ENCODE data around the gene OR2V1.
"Not testable (repeated sequence)": the region's sequence is repeated elsewhere in the genome, so short reads cannot be mapped to it uniquely, and the experiment has no call there.

The OR2V1 gene, protein sequence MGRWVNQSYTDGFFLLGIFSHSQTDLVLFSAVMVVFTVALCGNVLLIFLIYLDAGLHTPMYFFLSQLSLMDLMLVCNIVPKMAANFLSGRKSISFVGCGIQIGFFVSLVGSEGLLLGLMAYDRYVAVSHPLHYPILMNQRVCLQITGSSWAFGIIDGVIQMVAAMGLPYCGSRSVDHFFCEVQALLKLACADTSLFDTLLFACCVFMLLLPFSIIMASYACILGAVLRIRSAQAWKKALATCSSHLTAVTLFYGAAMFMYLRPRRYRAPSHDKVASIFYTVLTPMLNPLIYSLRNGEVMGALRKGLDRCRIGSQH

GRCh38 chr5:181130832-181131496 lies at the start of gene OR2V1:
OR2V1 (minus strand) TSS chr5:181131169; CDS start chr5:181125304, 5,865 bp downstream.
- no peak for DNase-seq

DNA sequence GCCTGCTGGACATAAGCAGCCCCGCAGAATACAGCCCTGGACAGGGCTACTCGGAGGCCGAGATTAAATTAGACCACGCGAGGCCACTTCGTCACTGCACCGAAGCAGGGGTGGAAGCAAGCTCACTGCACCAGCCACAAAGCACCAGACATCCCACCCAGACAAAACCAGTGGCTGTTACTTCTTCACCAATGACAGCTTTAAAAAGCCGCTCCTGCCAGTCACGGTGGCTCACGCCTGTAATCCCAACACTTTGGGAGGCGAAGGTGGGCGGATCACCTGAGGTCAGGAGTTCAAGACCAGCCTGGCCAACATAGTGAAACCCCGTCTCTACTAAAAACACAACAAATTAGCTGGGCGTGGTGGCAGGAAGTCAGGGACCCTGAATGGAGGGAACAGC lies 46.6 kb upstream of the OR2V1 start:
- DNase-seq, result not testable (repeated sequence)

DNA sequence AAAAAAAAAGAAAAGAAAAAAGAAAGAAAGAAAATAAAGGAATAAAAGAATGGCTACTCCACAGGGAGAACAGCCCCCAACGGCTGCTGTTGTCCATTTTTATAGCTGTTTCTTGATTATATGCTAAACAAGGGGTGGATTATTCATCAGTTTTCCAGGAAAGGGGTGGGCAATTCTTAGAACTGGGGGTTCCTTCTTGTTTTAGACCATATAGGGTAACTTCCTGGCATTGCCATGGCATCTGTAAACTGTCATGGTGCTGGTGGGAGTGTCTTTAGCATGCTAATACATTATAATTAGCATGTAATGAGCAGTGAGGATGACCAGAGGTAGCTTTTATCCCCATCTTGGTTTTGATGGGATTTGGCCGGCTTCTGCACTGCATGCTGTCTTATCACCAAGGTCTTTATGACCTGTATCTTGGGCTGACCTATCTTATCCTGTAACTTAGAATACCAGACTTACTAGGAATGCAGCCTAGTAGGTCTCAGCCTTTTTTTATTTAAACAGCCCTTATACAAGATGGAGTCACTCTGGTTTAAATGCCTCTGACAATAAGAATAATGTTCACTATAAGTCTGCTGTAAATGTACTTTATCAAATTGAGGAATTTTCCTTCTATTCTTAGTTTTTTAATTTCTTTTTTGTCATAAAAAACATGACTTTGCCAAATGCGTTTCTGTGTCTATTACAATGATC lies 45.4 kb upstream of the OR2V1 start:
- no peak for DNase-seq

DNA sequence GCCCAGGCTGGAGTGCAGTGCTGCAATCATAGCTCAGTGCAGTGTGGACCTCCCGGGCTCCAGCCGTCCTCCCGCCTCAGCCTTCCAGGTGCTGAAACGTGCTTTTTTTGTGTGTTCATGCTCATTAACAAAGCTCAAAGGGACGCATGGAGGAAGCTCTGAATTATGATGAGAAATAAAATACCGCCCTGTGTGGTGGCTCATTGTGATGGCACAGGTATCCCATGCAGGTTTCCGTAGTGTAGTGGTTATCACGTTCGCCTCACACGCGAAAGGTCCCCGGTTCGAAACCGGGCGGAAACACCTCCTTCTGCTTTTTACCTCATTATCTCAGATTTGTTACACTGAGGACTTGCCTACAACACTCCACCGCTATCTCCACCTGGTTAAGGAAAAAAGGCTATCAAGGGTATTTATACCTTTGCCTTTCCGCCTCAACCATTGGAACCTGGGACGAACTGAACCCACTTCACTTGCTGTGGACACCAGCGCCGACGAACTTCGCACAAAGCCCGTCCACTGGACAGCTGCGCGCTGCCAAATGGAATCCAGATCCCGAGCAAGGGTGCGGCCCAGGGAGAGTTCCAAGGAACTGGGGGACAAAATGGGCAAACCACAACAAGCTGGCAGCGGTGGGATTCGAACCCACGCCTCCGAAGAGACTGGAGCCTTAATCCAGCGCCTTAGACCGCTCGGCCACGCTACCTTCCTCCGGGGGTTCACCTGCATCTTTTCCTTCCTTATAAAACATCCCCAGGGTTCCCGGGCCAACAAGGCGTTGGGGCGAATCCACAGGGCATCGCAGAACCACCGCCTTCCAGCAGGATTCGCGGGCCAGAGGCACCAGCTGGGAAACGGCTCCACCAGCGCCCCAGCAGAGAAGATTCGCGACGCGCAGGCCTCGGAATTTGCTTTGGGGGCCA lies 42.7 kb upstream of the OR2V1 start:
- no peak for DNase-seq

DNA sequence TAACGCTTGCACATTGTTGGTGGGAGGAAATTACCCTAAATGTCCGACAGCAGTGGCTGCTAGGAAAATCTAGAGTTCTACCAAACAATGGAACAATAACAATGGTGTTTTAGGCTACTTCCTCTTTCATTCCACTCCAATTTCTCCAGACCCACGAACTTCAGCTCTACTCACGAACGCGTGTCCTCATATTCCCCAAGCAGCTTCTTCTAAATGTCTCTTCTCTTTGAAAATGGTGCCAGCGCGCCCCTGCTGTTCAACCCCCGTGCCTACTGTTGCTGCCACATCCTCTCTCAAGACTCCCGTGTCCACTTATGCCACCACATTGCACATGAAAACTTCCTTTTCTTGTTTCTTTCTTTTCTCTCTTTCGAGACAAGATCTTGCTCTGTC lies 42.1 kb upstream of the OR2V1 start:
- no peak for DNase-seq

DNA sequence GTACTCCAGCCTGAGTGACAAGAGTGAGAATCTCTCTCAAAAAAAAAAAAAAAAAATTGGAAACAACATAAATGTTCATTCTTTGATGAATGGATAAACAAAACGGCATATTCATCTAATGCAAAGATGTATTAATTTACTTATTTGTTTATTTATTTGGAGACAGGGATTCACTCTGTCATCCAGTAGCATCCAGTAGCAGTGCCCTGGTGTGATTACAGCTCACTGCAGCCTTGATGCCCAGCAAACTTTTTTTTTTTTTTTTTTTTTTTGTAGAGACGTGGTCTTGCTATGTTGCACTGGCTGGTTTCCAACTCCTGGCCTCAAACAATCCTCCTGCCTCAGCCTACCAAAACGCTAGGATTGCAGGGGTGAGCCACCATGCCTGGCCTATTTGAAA lies 40.8 kb upstream of the OR2V1 start:
- no peak for DNase-seq

GRCh38 chr5:181170996-181171395 lies 40.0 kb upstream of the OR2V1 start:
- DNase-seq, result no peak

- no peak for DNase-seq
Observed at GRCh38 chr5:181170237-181170825, 39.4 kb upstream of the OR2V1 start.

- peak in 20 of 56 donors; percentile 2 to 83 (median 24) for DNase-seq
Observed at GRCh38 chr5:181169459-181170236, 38.7 kb upstream of the OR2V1 start.

- DNase-seq, result no peak
Observed at GRCh38 chr5:181168595-181169118, 37.7 kb upstream of the OR2V1 start.

GRCh38 chr5:181167814-181168488 lies 37.0 kb upstream of the OR2V1 start:
- DNase-seq, result no peak

GRCh38 chr5:181166812-181167733 lies 36.1 kb upstream of the OR2V1 start:
- no peak for DNase-seq

DNA sequence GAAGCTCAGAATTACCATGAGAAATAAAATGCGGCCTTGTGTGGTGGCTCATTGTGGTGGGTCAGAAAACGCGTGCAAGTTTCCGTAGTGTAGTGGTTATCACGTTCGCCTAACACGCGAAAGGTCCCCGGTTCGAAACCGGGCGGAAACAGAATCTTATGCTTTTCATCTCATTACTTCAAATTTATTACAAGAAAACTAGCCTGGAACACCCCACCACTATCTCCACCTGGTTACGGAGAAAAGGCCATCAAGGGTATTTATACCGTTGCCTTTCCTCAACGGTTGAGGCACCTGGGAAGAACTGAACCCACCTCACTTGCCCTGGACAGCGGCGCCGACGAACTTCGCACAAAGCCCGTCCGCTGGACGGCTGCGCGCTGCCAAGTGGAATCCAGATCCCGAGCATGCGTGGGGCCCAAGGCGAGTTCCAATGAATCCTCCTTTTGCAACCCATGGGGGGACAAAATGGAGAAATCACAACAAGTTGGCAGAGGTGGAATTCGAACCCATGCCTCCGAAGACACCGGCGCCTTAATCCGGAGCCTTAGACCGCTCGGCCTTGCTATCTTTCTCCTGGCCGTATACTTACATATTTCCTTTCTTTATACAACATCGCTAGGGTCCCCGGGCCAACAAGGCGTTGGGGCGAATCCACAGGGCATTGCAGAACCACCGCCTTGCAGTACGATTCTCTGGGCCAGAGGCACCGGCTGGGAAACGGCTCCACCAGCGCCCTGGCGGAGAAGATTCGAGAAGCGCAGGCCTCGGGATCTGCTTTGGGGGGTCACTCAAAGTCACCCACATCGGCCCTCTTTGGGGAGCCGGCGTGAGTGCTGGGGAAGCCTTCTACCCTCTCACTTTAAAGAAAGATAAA lies 33.3 kb upstream of the OR2V1 start:
- no peak for DNase-seq

DNA sequence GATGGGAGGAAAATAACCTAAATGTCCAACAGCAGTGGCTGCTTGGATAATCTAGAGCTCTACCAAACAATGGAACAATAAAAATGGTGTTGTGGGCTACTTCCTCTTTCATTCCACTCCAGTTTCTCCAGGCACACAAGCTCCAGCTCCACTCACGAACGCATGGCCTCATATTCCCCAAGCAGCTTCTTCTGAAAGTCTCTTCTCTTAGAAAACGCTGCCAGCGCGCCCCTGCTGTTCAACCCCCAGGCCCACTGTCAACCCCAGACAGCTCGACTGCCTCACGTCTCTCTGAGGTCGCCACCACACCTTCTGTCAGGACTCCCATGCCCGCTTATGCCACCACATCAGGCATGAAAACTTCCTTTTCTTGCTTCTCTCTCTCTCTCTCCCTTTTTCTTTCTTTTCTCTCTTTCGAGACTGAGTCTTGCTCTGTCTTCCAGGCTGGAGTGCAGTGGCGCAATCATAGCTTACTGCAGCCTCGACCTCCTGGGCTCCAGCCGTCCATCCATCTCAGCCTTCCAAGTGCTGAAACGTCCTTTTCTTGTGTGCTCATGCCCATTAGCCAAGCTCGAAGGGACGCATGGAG lies 32.6 kb upstream of the OR2V1 start:
- no peak for DNase-seq

- DNase-seq, result no peak
Observed at GRCh38 chr5:181161534-181162175, 30.7 kb upstream of the OR2V1 start.

Data from amygdala (tissue), 56 donors.